ENCODE measurements around the gene MLN. TPM values are rescaled to one million over a fixed set of nuclear protein-coding genes. Genes with fewer than 3 reads are reported as not detected.

Gene MLN
- total RNA-seq, 4 donors from 2014 or later, result not detected

GRCh38 chr6:33771146-33772081, 32.4 kb downstream of the MLN start:
- no peak for TF ChIP-seq CTCF (IDR thresholded peaks at IDR 0.05; ENCODE audit: low read depth)

DNA sequence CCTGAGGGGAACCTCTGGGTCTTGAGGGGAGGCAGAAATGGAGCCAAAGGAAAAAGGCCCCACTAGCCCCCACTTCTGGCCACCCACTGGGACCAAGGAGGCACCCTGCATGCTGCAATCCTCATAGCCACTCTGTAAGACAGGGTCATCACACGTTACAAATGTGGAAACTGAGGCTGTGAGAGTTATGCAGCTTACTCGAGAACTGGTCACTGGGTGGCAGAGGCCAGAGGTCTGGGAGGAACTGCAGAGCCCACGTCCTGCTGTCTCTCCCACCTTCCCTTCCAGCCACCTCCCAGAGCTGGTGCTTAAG, 33.0 kb downstream of the MLN start:
- TF ChIP-seq CTCF (IDR thresholded peaks at IDR 0.05; ENCODE audit: low read depth), result no peak

GRCh38 chr6:33770124-33770832, 33.5 kb downstream of the MLN start:
- no peak for TF ChIP-seq CTCF (IDR thresholded peaks at IDR 0.05; ENCODE audit: low read depth)

DNA sequence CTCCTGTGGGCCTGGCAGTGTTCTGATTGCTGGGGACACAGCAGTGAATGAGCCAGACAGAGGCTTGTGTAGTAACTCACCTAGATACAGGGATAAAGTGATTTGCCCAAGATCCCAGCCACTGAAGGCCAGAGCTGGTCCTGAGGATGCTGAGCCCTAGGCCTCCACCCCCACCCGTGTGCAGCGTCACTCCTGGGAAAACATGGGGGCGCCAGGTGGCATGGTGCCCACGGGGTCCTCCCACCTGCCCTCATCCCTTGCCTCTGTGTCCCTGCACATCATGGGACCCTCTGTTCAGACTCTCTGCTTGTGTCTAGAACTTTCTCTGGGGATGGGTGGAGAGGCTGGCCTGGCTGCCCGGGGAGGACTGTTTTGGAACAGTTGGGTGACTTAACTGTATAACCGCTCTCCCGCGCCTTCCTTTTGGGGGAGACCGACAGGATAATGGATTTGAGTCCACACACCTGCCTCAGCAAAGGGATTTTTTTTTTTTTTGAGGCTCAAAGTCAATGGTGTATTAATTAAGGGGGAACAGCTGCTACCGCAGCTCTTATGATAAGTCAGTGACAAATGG, 34.5 kb downstream of the MLN start:
- no peak for TF ChIP-seq CTCF (IDR thresholded peaks at IDR 0.05; ENCODE audit: low read depth)

- TF ChIP-seq CTCF (IDR thresholded peaks at IDR 0.05; ENCODE audit: low read depth), result no peak
Measured at GRCh38 chr6:33768644-33769120, 35.1 kb downstream of the MLN start.

GRCh38 chr6:33766921-33767907, 36.6 kb downstream of the MLN start:
- no peak for TF ChIP-seq CTCF (IDR thresholded peaks at IDR 0.05; ENCODE audit: low read depth)
